ENCODE measurements around the gene PTCD1.

PTCD1 gene

DNA sequence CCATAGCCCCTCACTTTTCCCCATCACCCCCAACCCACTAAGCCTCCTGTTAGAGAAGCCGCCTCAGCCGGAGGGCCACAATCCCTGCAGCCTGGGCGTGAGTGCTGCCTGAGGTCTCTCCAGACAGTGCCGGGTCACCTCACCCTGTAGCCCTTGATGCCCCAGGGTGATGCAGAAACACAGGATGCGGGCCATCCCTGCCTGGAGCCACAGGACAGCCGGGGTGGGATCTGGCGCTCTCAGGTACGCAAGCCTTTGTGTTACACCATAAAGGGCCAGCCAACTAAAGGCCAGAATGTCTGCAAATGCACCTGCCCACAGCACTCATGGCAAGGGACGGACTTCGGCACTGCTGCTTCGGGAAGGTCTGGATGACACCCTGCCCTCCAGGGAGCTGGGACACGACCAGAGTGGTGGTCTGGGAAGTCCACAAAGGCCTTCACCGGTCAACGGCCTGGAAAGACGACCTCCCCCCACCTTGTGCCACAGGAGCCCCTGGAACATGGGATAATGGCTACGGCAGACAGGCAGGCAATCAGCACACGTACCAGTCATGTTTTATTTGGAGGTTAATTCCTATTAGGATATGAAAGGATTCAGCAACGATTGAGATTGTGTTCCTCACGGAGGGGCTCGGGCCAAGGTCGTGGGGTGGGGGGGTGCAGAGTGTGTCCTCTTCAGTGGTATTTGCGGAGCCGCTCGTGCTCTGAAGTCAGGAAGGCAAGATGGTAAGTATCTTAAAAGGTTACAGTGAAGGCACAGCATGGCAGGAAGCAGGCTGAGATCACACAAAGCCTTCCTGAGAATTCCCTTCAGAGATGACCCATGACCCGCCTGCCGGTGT, 19.3 kb upstream of the PTCD1 start:
- DNase-seq (ENCODE audit: low read depth), result no peak
- H3K4me3 ChIP-seq (ENCODE audit: low read length), result no peak overlapping the region
- TF ChIP-seq, protein P1, sequence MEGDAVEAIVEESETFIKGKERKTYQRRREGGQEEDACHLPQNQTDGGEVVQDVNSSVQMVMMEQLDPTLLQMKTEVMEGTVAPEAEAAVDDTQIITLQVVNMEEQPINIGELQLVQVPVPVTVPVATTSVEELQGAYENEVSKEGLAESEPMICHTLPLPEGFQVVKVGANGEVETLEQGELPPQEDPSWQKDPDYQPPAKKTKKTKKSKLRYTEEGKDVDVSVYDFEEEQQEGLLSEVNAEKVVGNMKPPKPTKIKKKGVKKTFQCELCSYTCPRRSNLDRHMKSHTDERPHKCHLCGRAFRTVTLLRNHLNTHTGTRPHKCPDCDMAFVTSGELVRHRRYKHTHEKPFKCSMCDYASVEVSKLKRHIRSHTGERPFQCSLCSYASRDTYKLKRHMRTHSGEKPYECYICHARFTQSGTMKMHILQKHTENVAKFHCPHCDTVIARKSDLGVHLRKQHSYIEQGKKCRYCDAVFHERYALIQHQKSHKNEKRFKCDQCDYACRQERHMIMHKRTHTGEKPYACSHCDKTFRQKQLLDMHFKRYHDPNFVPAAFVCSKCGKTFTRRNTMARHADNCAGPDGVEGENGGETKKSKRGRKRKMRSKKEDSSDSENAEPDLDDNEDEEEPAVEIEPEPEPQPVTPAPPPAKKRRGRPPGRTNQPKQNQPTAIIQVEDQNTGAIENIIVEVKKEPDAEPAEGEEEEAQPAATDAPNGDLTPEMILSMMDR (conservative IDR thresholded peaks at IDR 0.05; ENCODE audit: low read depth, low read length), result no peak

DNA sequence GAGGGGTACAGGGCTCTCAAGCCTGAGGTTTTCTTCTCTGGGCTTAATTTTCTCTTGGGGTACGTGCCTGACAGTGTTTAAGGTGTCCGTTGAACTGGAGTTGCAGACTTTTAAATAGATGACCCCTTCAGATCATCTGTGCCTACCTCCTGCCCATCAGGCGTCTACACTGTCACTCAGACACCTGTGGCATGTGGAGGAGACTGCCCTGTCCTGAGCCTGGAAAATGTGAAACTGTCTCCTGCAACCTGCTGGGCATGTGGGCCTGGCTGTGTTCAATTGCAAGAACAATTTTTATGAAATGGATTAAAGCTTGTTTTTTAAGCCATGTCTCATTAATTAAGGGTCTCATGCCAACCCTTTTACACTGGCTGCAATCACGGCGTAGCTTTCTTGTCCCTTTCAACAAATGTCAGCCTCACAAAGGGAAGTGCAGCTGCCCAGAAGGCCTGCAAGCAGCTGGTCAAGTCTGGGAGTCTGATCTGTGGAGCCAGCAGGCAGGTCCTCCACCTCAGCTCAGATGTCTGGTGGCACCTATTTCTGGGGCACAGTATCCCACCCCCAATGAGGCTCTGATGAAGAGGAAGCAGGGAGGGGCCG, 18.6 kb upstream of the PTCD1 start:
- TF ChIP-seq, protein P1 (conservative IDR thresholded peaks at IDR 0.05; ENCODE audit: low read depth, low read length), result no peak
- no peak overlapping the region for H3K4me3 ChIP-seq (ENCODE audit: low read length)
- no peak for DNase-seq (ENCODE audit: low read depth)

DNA sequence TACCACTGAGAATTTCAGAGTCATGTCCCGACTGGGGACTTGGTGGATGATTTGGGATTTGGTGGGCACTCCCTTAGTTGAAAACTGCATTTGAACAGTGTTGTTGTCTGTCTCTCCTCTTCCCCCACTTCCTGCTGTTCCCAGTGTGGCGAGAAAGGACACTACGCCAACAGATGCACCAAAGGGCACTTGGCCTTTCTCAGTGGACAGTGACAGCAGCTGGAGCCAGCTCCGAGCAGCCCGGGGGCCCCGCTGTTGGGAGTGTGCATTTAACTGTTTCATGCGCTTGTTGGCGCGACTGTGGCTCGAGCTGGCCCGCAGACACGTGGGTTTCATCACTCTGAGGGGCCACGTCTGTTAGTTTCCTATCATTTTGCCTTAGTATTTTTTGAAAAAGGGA, 17.7 kb upstream of the PTCD1 start:
- no peak for DNase-seq (ENCODE audit: low read depth)
- TF ChIP-seq, protein P1 (conservative IDR thresholded peaks at IDR 0.05; ENCODE audit: low read depth, low read length), result no peak
- no peak overlapping the region for H3K4me3 ChIP-seq (ENCODE audit: low read length)

DNA sequence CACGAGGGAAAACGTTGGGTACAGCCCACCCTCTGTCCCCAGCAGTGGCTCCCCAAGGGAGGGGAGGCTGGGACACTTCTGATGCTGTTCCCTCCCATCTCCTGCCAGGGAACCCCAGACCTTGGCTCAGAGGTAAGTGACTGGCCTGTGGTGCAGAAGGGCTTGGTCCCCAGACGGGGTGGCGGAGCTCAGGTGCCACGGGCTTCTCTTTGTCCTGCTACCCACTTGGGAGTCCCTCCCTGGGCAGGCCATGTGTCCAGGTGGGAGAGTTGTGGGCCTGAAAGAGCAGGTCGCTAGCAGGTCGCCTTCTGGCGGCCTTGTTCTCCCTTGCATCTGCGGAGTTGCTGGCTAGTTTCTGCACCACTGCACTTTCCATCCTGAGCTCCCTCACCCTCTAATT, 17.3 kb upstream of the PTCD1 start:
- no peak for DNase-seq (ENCODE audit: low read depth)
- no peak overlapping the region for H3K4me3 ChIP-seq (ENCODE audit: low read length)
- TF ChIP-seq, protein P1 (conservative IDR thresholded peaks at IDR 0.05; ENCODE audit: low read depth, low read length), result no peak

DNA sequence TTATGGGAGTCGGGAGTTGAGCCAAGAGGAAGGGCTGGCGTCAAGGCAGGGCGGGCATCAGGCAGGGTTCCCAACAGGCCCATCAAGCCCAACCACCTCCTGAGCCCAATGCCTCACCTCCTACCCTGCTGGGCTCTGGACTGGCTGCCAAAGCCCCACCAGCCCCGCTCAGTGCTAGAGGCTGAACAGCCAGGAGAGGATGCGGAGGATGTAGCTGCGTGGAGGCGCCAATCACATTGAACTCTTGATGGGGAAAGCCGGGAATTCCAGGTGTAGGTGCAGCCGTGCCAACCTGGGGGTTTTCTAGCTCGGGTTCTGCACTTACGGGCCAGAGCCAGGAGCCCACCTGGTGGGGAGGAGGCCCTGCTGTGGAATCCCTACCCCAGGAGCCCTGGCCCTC, 14.5 kb upstream of the PTCD1 start:
- TF ChIP-seq, protein P1 (conservative IDR thresholded peaks at IDR 0.05; ENCODE audit: low read depth, low read length), result no peak
- H3K4me3 ChIP-seq (ENCODE audit: low read length), result no peak overlapping the region
- DNase-seq (ENCODE audit: low read depth), result no peak

DNA sequence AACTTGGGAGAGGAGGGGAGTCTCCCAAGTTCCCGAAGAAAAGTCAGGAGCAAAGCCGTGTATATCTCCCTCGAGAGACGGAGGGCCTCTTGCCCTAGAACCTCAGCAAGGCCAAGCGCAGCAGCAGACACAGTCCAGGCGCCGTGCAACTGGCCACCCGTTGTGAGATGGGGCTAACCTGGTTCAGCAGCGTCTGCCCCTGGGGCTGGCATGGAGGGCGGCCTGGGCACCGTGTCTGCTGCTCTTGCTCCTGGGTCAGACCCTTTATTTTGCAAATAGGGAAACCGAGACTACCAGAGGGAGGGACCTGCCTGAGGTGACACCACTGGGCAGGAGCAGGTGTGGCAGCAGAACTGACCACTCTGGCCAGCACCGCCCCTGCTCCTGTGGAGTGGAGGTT, 13.9 kb upstream of the PTCD1 start:
- DNase-seq (ENCODE audit: low read depth), result no peak
- H3K4me3 ChIP-seq (ENCODE audit: low read length), result no peak overlapping the region
- TF ChIP-seq, protein P1 (conservative IDR thresholded peaks at IDR 0.05; ENCODE audit: low read depth, low read length), result no peak

DNA sequence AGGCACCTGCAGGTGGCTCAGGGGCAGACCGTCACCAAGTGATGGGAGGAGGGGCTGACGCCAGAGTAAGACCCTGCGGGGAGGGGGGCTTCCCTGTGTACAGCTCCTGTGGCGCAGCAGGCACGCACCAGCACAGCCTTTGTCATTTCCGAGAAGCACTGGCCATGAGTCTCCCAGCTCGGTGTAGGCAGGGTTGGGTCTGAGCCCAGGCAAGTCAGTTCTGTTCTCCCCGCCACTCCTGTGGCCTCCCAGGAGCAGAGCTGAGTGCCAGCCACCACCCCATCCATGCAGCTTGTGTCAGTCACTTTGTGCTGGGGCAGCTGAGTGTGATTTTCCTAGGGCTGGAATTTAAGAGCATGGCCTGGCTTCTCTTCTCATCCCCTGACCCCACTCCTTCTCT, 13.3 kb upstream of the PTCD1 start:
- no peak overlapping the region for H3K4me3 ChIP-seq (ENCODE audit: low read length)
- TF ChIP-seq, protein P1 (conservative IDR thresholded peaks at IDR 0.05; ENCODE audit: low read depth, low read length), result no peak
- no peak for DNase-seq (ENCODE audit: low read depth)
